Measurements from ENCODE around the gene MRPS34. TPM values are rescaled to one million over a fixed set of nuclear protein-coding genes. Genes with fewer than 3 reads are reported as not detected.
A peak's percentile ranks its signal among the peaks of the same experiment; 100 is the strongest.

Gene MRPS34
- total RNA-seq (10 to 100 TPM; 47.5 to 79.4 (median 53.6) TPM), polyA plus RNA-seq (10 to 100 TPM; 31.8 to 61.4 TPM)
- long read RNA-seq, donor 1, transcript MRPS34-202 (3 exons, 1,024 nt), result major isoform, 93 of 111 reads
- long read RNA-seq, donor 1, partial matches to known transcripts, result 11 of 111 reads
- long read RNA-seq, donor 1, other reads (novel, unspliced or antisense), result 2 of 111 reads
- long read RNA-seq, donor 2, transcript MRPS34-202 (3 exons, 1,024 nt), result major isoform, 44 of 52 reads
- long read RNA-seq, donor 2, partial matches to known transcripts, result 0 of 52 reads
- long read RNA-seq, donor 2, other reads (novel, unspliced or antisense), result 0 of 52 reads
- long read RNA-seq, donor 3, transcript MRPS34-202 (3 exons, 1,024 nt), result major isoform, 58 of 75 reads
- long read RNA-seq, donor 3, transcript MRPS34-201 (3 exons, 1,040 nt), result minor isoform, 5 of 75 reads
- long read RNA-seq, donor 3, partial matches to known transcripts, result 11 of 75 reads
- long read RNA-seq, donor 3, other reads (novel, unspliced or antisense), result 0 of 75 reads

- H3K36me3 ChIP-seq, result no peaks in the 10 kb centered on the region
- intact Hi-C loops (cut with DNase I), result no loop called here
- 0 to 1% (median 0%) methylated on average over 52 to 108 of the region's 108 CpGs for WGBS, 3 donors
Measured at GRCh38 chr16:1772908-1773702, at the start of gene MRPS34. MRPS34 (minus strand) TSS chr16:1773134; CDS start chr16:1773119, 15 bp downstream.

GRCh38 chr16:1821861-1822611 lies 49.1 kb upstream of the MRPS34 start:
- Histone ChIP-seq H3K36me3 (no peaks in the 10 kb centered on the region), H3K4me3 (no peak overlapping the region), H3K9me3 (no peaks in the 10 kb centered on the region), H3K27ac (no peak overlapping the region), H3K4me1 (ENCODE audit: insufficient read depth) (peaks cover 5% of the 10 kb centered on the region), H3K27me3 (no peaks in the 10 kb centered on the region)
- DNase-seq, result peak in 1 of 5 donors; percentile 28
- intact Hi-C loops (cut with DNase I), result no loop called here
- TF ChIP-seq EP300 (IDR thresholded peaks at IDR 0.05), result no peak
- no peak for TF ChIP-seq CTCF (IDR thresholded peaks at IDR 0.05)
- no peak for TF ChIP-seq POLR2A (IDR thresholded peaks at IDR 0.05)
- 92 to 93% (median 93%) methylated on average over 24 of the region's 24 CpGs for WGBS, 3 donors

More at GRCh38 chr16:1772908-1773702, at the start of gene MRPS34:
- TF ChIP-seq CTCF (IDR thresholded peaks at IDR 0.05), result peak; percentile 16 to 62 (median 46)
- TF ChIP-seq EP300 (IDR thresholded peaks at IDR 0.05), result no peak
- TF ChIP-seq POLR2A (IDR thresholded peaks at IDR 0.05), result peak; percentile 30
- peaks cover 17% of the 10 kb centered on the region for H3K4me1 ChIP-seq (ENCODE audit: insufficient read depth)
- peak within 1 kb of the TSS; percentile 92 for H3K4me3 ChIP-seq
- H3K9me3 ChIP-seq, result no peaks in the 10 kb centered on the region
- DNase-seq, result peak; percentile 76 to 90 (median 84)
- H3K27me3 ChIP-seq, result no peaks in the 10 kb centered on the region
- peak within 1 kb of the TSS; percentile 57 to 77 for H3K27ac ChIP-seq

GRCh38 chr16:1820946-1821290 lies 48.0 kb upstream of the MRPS34 start:
- Histone ChIP-seq H3K9me3 (no peaks in the 10 kb centered on the region), H3K27me3 (no peaks in the 10 kb centered on the region), H3K4me1 (ENCODE audit: insufficient read depth) (peaks cover 4% of the 10 kb centered on the region), H3K4me3 (no peak overlapping the region), H3K36me3 (no peaks in the 10 kb centered on the region), H3K27ac (no peak overlapping the region)
- intact Hi-C loops (cut with DNase I), result no loop called here
- peak in 1 of 5 donors; percentile 26 for DNase-seq
- 86 to 91% (median 89%) methylated on average over 11 to 12 of the region's 12 CpGs for WGBS, 3 donors
- TF ChIP-seq EP300 (IDR thresholded peaks at IDR 0.05) (no peak), POLR2A (IDR thresholded peaks at IDR 0.05) (no peak), CTCF (IDR thresholded peaks at IDR 0.05) (no peak)
